ENCODE results near the gene NPW.

DNA sequence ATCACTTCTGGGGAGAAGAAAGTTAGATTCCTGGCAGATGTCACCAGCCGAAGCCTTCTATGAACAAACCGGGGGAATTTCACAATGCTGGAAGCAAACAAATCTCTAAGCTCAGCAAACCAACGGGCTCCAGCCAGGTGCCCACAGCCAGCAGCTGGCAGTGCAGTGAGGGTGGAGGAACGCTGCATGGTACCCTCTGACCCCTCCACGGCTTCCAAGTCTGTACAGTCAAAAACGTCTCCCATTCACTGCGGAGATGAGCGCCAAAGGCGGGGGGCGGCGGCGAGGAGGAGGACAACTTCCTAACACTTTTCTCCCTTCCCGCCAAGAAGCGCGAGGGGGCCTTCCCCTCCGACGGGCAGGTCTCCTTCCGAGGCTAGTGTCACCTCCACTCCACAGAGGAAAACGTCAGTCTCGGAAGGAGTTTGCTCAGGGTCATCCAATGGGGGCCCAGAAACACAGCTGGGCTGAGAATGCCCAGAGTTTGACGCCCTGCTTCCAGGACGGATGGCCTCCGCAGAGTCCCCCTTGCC lies 10.9 kb upstream of the NPW start:
- TF ChIP-seq, protein P1, sequence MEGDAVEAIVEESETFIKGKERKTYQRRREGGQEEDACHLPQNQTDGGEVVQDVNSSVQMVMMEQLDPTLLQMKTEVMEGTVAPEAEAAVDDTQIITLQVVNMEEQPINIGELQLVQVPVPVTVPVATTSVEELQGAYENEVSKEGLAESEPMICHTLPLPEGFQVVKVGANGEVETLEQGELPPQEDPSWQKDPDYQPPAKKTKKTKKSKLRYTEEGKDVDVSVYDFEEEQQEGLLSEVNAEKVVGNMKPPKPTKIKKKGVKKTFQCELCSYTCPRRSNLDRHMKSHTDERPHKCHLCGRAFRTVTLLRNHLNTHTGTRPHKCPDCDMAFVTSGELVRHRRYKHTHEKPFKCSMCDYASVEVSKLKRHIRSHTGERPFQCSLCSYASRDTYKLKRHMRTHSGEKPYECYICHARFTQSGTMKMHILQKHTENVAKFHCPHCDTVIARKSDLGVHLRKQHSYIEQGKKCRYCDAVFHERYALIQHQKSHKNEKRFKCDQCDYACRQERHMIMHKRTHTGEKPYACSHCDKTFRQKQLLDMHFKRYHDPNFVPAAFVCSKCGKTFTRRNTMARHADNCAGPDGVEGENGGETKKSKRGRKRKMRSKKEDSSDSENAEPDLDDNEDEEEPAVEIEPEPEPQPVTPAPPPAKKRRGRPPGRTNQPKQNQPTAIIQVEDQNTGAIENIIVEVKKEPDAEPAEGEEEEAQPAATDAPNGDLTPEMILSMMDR (IDR thresholded peaks at IDR 0.05 in 2 of 3, conservative IDR thresholded peaks at IDR 0.05 in 1 of 3; ENCODE audit: insufficient read depth in 2 of 3, low read depth in 1 of 3, low read length in 3 of 3) = no peak
- TF ChIP-seq POLR2AphosphoS5 (IDR thresholded peaks at IDR 0.05; ENCODE audit: control insufficient read depth, insufficient read depth, low read depth, low read length) (no peak), MYC (IDR thresholded peaks at IDR 0.05; ENCODE audit: low read depth, low read length) (no peak), MYC (CRISPR knock-in tag; IDR thresholded peaks at IDR 0.05; ENCODE audit: borderline replicate concordance, low read depth) (no peak), ZKSCAN3 (CRISPR knock-in tag; IDR thresholded peaks at IDR 0.05) (no peak)

Data from K562 (cell line).